Activated gamma-delta T cell treated with Interleukin-2 at 50 U/mL for 16 hours (primary cell): ENCODE data around the gene HIVEP2.

Experiments
- DNase-seq: peaks from one replicate; pipeline ENCODE4 v3.0.0-alpha.2; 2020

The HIVEP2 gene

DNA sequence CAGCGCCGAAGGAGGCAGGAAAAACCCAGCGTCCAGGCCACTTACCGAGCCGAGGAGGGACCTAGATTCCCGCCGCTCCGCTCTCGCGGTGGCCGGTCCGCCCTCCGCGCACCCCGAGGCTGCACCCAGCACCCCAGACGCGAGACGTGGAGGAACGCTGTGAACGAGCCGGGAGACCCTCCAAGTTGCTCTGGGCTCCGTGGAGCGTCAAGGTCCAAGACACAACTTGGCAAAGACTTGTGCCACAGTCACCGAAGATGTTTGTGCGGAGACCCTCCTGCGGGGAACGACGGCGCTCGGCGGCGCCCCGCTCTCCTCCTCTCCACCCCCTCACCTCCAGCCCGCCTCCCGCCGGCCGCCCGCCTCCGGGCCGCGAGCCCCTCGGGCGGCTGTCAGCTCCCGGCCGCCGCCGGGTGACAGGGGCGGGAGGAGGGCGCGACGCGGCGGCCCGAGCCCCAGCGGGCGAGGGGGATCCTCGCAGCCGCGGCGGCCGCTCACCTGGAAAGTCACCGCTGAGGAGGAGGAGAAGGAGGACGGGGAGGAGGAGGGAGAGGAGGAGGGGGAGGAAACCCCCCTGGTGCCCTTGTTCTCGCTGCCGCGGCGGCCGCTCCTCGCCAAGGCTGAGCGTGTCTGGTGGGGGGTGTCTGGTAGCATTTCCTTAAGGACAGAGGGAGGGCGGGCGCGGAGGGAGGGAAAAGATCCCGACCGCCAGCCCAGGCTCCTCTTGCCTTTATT is 637 bp upstream of the HIVEP2 start:
- peak; percentile 57 for DNase-seq

DNA sequence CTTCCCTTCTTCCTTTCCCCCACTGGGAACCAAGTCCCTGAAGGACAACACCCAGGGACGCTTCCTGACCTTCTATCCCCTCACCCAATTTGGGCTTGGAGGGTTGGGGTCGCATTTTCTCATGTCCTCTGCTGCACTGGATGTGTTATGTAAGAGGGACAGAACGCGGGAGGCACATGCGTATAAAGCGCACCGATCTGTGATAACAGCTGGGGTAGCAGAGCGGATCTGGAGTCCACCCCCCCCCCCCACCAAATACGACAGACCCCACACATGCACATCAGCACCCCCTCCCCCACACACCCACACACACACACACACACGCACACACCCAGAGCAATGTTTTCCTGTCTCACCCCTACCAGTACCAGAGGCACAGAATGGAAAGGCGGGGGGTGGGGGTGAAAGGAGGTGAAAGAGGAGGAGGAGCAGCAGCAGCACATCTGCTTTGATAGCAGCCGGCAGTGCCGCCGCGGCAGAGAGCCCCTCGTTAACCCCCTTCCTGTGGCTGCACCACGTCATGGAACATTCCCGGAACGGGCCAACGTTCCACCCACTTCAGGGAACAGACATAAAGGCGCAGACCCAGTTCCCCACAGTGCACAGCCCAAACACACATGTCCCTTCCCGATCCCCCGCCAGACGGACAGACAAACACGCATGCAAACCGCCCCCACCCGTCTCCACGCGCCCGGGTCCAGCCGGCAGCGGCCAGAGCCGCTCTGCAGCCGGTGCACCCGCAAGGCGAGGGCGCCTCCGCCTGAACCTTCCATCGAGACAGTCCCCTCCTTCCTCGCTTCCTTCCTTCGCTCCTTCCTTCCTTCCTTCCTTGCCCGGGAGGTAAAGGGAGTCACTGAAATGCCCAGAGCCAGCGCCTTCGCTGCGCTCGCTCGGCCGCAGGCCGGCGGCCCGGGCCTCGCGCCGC is 590 bp downstream of the HIVEP2 start:
- DNase-seq, result peak; percentile 87

DNA sequence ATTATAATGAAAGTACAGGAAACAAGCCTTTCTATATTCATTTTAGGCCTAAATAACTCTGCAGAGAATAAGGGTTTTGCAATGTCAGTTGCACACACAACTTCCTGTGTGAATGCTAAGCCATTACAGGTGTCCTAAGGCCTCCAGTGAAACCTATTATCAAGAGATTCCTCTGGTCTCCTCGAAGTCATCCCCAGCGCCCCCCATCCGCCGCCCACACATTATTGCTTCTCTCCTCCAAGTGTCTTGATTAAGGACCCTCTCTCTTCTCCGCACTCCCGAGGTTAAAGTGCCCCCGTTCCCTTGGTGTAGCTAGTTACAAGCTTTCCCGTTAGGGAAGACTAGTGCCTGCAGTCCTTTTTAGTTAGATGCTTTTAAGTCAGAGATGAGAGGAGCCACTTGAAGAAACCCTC is 1.3 kb downstream of the HIVEP2 start:
- peak; percentile 36 for DNase-seq

DNA sequence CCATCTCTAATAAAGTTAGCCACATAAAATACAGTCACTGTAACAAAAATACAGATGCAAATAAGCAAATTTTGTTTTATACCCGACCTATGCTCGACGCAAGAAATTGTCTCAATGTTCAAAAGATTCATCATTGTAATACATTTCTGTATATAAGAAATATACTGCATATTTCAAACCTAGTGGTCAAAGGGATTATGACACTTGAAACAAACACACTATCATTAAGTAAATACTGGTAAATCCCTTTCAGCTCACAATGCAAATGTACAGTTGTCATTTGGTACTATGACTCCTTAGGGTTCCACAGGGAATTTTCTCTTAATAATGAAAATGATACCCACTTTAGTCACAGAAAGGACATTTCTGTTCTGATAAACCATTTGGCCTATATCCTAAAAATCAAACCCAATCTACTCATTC is 2.2 kb downstream of the HIVEP2 start:
- no peak for DNase-seq

DNA sequence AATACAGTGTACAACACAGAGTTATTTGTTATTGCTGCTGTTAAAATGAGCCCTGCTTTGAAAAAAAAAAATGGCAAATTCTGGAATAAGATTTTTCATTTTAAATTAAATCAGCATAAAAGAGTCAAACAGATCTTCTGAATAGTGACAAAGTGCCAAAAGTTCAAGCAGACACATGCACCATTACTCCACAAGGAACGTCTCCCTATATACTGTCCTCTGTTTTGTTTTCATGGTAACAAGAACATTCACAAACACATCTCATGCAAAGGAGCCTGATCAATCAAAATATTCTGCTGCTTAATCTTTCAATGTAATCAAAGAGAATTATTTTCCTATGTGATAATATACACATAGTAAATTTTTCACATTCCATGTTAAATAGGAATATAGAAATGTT is 2.7 kb downstream of the HIVEP2 start:
- no peak for DNase-seq

DNA sequence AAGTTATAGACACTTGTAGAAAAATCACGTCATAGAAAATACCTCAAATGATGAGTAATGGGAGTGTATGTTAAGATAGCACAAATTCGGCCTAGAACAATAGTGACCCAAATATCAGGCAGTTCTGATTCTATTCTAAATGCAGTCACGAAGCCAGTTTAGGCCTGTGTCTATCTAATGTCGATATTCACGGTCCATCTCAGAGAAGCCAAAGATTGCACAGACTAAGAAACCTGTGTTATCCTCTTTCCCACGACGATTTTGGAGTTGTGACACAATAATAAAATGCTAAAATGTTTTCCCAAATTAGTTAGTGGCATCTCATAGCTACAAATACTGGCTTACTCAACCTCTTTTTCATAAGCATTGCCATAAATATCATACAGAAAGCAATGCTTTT is 4.0 kb downstream of the HIVEP2 start:
- DNase-seq, result no peak

DNA sequence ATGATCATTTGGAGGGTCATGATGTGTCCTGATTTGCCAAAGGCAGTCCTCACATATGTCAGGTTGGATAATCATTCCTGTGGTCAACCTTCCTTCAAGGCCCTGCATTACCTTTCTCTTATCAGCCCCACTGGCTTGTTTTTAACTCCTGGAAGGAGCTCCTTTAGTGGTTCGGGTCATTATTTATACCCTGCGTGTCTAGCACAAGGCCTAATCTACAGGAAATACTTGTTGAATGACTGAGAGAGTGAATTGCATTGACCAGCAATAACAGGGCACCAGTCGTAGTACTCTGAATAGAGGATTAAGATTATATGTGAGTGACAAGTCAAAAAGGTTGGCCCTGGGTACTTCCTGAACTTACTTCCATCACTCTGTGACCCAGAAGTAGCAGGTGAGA is 4.5 kb downstream of the HIVEP2 start:
- no peak for DNase-seq

DNA sequence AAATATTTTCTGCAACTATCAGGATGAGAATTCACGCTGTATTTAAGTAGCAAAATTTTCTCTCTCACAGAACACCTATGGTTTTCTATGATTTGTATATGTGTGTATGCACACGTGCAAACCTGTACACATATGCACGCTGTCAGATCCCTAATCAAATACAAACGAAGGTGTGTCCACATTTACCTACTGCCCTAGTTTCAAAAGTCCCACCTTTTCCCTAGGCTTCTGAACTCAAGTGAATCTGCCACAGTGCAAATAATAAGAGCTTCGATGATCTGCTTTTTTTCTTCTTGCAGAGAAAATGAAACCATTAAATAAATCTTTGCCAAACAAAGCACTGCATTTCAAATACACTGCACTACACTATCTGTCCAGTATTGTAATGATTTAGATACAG is 6.5 kb downstream of the HIVEP2 start:
- no peak for DNase-seq

DNA sequence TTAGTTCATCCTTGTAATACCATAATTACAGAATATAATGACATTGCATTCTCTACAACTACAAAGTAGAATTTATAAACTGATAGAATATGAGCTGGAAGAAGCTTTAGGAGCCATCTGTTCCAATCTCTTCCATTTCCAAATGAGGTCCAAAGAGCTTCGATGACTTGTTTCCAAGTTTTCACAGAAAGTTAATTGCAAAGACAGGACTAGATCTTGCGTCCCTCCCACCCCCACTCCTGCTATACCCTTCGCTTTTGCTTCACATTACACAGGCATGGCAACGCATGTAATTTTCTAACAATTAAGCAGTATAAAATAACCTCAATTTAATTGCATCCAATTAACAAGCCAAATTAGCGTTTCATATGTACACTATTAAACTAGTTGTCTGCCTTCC is 7.0 kb downstream of the HIVEP2 start:
- DNase-seq, result no peak

DNA sequence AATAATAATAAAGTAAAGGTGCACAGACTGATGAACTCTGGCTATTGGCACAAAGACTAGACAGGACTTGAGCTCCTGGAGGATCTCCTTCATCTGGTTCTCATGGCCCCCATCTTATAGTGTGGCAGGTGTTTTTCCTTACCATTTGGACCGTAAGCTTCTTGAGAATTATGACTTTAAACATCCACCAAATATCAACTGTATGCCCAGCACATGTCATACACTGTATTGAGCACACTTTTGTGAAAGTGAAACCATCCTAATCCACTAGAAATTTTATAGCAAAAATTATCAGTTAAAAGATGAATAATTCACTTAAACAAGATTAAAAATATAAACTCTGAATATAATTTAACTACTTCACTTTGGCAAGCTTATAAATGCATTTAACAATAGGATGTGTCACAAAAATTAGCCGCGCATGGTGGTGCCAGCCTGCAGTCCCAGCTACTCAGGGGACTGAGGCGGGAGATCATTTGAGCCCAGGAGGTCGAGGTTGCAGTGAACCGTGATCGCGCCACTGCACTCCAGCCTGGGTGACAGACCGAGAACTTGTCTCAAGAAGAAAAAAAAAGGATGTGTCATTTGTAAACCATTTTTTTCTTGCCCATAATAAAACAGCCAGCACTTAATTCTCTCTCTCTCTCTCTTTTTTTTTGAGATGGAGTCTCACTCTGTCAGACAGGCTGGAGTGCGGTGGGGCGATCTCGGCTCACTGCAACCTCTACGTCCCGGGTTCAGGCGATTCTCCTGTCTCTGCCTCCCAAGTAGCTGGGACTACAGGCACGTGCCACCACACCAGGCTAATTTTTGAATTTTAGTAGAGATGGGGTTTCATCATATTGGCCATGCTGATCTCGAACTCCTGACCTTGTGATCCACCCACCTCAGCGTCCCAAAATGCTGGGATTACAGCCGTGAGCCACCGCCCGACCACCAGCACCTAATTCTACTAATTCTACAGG is 9.1 kb downstream of the HIVEP2 start:
- no peak for DNase-seq

DNA sequence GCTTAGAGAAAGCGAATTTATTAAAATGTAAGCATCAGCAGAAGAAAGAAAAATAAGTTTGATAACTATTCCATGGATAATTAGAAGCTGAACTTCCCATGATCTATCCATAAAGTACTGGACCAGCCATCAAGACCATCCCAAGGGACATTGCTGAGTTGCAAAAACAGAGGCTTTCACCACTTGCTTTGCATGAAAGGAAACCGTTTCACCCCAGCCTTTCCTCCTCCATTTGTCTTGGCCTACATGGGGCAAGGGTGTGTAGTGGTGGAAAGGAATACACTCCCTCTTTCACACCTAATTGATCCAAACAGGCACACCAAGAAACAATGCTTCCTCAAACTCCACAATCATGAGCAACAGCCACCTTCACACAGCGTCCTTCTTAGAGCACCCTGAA is 10.4 kb downstream of the HIVEP2 start:
- DNase-seq, result no peak

DNA sequence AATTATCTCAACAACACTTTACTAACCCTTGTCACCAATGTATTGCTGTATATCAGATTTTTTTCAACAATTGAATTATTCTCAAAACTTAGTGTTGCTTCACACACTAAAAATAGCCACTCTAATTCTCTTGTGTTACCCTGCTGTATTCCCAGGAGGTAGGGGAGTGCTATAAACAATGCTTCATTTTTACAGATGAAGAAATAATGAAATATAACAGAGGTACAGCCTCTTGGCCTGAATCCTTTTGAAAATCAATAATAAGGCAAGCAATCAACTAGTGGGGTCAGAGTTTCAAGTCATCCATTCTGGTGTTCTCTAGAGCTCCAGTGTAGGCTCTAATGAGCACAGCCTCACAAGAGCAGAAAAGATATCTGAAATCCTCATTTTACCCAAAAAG is 10.9 kb downstream of the HIVEP2 start:
- DNase-seq, result no peak

DNA sequence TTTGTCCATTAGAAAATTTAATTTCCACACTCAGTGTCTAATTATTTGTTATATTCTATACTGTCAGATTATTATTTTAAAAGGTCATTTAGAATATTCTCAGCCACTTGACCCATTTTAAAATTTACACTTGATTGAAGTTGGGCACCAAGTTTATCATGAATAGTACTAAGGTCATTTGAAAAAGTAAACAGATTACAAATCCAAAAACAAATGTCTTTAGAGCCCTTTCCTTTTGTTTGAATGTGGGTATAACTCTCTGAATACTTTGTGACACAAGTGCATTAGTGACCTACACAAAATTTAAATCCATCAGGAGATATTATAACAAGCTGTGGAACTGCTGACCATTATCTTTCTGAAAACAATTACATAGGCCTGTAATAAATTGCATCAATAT is 11.3 kb downstream of the HIVEP2 start:
- DNase-seq, result no peak

DNA sequence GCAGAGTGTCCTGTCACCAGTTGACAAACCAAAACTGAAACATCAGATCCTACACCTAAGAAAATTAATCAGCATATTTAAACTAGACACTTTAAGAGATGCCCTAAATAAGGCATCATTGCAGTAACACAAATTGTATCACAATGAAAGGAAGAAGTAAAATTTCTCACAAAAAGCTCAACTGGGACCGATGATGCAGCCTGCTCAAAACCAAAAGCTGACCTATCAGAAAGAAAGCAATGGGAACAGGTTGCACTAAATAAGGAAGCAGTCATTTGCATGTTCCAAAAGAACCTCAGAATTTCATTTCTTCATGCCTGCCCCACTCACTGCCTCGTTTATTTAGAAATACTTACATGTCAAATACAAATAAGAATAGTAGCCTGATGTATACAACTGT is 12.1 kb downstream of the HIVEP2 start:
- DNase-seq, result no peak

DNA sequence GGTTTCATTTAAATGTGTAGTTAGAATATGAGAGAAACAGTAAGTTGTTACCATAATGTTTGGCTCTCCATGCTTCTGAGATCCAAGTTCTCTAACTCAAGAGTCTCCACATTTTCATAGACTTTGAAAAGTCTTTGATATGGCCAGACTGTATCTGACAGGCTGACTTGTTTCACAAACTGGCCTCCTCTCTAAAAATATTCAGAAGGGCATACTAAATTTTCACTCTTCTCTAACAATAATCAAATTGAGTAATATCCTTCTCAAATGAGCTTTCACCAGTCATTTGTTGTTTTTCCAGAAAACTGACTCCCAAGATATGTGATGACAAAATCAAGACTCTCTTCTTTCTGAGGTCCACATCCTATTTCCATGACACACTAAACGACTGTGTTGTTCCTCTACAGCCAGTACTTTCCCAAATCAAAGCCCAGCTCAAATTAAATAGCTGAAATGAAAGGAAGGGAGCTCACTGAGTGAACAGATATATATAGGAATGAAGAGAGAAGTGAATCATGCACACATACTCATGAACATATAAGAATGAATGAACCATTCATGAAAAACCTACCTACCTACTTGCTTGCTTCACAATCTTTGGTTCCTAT is 15.1 kb downstream of the HIVEP2 start:
- no peak for DNase-seq

DNA sequence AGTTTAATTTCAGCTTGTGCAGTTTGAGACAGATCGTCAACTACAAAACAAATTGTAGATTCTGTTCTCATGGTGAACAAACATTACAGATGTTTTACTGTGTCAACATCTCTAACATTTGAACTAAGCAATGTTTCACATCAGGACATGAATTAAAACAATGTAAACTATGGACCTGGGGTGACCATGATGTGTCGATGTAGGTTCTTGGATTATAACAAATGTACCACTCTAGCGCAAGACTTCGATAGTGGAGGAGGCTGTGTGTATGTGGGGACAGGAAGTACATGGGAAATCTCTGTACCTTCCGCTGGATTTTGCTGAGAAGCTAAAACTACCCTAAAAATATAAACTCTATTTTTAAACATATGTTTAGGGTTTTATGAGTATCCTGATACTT is 17.1 kb downstream of the HIVEP2 start:
- no peak for DNase-seq

DNA sequence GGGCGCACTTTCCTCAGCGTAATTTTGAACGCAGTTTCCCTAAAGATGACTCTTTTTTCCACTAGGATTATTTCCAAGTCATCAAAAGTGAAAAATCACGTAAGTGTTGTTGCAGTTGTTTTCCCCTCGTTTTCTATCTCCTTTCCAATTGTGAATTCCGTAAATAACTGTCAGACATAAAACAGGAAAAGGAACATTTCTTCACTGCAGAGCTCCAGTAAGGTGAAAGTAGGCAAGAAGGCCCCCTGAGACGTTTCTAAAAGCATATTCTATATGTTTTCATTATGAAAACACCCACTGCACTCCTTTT is 17.8 kb downstream of the HIVEP2 start:
- DNase-seq, result no peak

DNA sequence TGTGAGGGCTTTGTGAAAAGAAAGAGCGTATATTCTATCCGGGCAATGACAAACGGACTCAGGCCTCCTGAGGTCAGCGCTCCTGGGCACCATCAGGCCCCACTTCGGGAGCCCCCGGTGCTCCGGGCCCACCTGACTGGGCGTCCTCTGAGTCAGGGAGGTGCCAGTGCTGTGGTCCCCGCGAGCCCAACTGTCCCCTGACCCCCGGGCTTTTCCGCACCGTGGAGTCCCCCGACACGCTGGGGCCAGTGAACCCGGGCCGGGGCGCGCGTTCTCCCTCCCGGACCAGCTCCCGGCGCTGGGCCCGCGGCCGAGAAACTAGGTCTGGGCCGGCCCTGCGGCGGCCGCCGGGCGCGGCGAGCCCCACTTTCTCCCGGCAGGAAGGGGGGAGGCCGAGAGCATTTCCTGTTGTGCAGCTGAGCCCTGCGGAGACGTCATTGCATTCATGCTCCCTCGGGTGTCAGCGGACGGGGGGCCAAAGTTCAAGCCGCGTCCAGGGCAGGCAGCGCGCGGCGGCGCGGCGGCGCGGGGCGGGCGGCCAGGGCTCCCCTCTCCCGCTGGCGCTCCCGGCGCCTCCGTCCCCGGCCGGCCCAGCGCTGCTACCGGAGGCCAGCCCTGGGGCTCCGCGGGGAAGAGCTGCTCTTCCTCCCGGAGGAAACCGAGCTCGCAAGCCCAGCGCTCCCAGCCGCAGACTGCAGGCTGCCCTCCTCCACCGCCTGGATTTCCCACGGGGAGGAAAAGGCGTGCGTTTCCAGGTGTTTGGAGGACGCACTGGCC is 18.3 kb downstream of the HIVEP2 start:
- DNase-seq, result peak; percentile 78

DNA sequence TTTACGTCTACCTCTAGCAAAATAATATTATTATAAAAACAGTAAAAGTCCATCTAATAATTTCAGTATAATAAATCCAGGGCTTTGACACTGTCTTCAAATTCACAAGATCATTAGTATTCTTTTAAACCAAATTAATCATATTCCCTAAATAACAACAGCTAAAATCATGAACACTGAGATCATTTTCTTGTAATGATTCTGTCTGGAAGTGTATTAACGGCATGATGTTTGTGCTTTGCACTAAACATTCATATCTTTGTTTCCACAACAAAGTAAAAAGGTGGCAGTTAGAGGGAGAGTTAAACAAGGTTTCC is 18.8 kb downstream of the HIVEP2 start:
- DNase-seq, result no peak

DNA sequence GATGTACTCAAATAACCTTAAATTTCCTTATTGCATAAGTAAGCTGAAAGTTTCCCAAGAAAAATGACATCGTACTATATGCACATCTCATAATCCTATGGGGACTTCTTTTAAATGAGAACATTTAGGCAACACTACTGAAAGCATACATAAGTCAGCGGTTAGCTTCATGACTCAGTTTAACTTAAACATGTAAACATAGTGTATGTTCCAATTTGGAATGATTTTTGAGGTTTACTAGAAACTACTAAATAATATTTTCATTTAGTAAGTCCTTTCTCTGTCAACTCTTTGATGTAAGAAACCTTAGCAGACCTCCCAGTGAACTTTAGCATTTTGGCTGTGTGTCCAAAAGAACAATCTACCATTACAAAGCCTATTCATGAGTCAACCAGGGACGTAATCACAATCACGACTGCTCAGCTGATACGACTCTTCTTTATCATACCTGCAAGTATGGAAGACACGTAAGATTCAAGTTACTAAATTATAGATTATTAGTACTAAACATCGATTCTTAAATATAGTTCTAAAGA is 19.3 kb downstream of the HIVEP2 start:
- no peak for DNase-seq

DNA sequence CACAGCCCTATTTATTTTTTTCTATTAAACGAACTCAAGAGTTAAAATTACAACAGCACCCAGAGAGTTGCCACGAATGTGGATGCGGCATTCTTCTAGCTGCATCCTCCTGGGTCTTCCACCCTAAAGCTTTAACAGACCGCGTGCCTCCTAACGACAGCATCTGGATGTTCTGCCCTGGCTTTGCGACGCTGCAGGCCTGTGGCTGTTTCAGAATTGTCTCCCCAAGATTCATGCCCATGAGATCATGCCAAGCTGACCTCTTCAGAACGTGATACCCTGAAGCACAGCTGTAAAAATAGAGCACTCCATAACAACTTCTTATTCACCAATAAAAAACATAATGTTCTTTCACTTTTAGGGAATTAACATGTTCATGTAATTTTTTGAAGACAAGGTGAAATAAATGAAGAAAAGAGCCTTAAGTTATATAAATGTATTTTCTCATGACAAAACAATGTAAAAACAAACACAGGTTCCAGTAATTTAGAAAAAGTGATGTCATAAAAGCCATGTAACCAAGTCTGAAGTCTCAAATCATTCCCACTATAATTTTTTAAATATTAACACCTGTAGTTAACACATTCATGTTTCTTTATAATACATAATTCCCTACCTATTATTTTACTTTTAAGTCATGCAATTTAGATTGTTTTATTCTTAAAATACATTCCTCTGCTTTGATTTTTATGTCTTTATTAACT is 26.5 kb downstream of the HIVEP2 start:
- DNase-seq, result no peak
